ENCODE results near the gene NR2F1-AS1. TPM values are rescaled to one million over a fixed set of nuclear protein-coding genes. Genes with fewer than 3 reads are reported as not detected.

The NR2F1-AS1 gene
- total RNA-seq, 1 donor from 2014 or later: 9.5 TPM

DNA sequence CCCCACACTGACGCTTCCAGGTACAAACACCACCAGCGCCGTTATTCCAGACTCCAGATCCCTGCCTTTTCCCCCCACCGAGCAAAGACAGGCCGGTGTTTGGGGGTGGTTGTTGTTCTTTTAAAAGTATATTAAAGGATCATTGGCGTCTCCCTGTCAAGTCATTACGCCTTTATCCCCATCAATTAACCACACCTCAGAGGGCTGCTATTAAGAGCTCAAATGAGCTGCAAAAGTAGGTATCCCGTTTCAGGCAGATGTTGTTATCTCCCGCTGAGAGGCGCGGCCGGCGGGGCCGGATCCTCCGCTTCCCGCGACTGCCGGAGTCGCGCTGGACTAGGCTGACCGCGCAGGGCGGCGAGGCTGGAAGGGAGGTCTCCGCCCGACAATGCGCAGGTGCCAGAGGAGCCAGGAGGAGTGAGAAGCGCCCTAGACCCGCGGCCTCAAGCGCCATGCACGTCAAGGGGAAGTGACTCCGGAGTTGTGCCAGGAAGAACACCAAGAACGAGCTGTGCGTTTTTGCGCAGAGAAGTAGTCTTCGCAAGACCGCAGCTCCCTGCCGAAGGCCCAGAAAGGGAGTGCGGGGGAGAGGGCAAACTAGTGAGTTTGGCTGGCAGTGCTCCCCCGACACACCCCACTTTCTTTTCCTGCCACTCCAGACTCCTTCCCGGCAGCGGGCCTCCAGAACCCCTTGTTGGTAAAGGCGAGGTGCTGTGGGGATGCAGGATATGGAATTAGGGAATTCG, 8.2 kb downstream of the NR2F1-AS1 start:
- H3K27me3 ChIP-seq (ENCODE audit: control insufficient read depth, insufficient read depth, low read length): peaks cover 2% of the 10 kb centered on the region
- H3K36me3 ChIP-seq (ENCODE audit: control insufficient read depth, insufficient read depth, low read length): no peaks in the 10 kb centered on the region

DNA sequence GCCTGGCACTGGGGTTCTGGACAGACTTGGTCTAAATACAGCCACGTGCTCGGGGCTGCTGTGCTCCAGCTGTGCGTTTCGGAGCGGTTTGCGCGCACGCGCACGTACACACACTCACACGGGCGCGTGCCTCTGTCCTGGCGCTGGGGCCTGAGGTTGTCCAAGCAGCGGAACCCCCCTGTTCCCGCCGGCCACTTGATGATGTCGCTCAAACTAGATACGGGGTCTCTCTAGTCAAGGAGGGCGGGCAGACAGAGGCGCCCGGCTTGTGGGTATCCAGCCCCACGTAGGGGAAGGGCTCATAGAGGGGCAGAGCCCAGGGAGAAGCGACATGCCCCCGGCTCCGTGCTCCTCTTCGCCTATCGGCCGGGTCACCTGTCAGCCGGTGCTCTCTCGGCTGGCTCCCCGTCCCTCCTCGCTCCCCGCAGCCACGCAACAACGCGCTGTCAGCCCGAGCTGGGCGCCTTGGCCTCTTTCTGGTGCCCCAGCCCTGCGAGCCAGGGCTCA, 8.9 kb downstream of the NR2F1-AS1 start:
- H3K27me3 ChIP-seq (ENCODE audit: control insufficient read depth, insufficient read depth, low read length): peaks cover 2% of the 10 kb centered on the region
- H3K36me3 ChIP-seq (ENCODE audit: control insufficient read depth, insufficient read depth, low read length): no peaks in the 10 kb centered on the region
- TF ChIP-seq, protein P1, sequence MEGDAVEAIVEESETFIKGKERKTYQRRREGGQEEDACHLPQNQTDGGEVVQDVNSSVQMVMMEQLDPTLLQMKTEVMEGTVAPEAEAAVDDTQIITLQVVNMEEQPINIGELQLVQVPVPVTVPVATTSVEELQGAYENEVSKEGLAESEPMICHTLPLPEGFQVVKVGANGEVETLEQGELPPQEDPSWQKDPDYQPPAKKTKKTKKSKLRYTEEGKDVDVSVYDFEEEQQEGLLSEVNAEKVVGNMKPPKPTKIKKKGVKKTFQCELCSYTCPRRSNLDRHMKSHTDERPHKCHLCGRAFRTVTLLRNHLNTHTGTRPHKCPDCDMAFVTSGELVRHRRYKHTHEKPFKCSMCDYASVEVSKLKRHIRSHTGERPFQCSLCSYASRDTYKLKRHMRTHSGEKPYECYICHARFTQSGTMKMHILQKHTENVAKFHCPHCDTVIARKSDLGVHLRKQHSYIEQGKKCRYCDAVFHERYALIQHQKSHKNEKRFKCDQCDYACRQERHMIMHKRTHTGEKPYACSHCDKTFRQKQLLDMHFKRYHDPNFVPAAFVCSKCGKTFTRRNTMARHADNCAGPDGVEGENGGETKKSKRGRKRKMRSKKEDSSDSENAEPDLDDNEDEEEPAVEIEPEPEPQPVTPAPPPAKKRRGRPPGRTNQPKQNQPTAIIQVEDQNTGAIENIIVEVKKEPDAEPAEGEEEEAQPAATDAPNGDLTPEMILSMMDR (IDR thresholded peaks at IDR 0.05; ENCODE audit: insufficient read depth, low read length, poor library complexity, severe bottlenecking): no peak
- DNase-seq (ENCODE audit: low read depth): no peak
- peak overlapping the region; percentile 34 for H3K4me3 ChIP-seq (ENCODE audit: low read depth, low read length)

More for the DNA sequence above, 8.2 kb downstream of the NR2F1-AS1 start:
- peak overlapping the region; percentile 34 for H3K4me3 ChIP-seq (ENCODE audit: low read depth, low read length)
- TF ChIP-seq, protein P1 (IDR thresholded peaks at IDR 0.05; ENCODE audit: insufficient read depth, low read length, poor library complexity, severe bottlenecking): no peak
- no peak for DNase-seq (ENCODE audit: low read depth)

DNA sequence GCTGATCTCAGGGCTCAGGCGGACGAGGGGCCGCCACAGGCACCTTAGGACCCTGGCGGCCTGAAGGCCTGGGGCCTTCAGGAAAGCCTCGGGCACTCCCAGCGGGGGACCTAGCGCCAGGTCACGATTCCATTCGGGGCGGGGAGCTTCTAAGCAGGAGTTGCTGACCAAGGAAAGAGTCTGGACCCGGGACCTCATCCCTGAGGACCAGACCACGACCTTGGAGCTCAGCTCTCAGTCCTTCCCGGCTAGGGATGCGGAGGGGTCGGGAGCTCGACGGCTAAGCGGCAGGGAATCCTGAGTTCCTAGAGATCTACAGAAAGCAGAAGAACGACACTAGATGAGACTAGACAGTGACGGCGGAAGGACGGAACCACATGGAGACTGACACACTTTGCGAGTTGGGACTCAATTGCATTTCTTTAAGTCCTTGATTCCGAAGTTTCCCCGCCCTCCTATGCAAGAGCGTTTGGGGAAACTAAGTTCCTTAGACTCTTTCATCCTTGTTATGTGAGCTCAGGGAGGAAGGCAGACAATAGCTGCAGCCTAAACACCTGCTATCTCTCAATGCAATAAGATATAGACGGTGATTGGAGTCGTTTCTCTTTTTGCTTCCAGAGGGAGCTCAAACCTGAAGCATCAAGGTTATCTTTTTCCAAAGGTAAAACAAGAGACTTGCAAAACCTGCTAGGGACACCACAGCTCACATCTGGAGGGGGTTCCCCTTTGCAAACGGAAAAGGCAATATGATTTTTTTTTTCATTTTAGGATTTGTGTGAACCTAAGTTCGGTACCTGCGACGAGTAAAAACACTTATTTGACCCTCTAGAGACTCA, 9.7 kb downstream of the NR2F1-AS1 start:
- TF ChIP-seq, protein P1 (IDR thresholded peaks at IDR 0.05; ENCODE audit: insufficient read depth, low read length, poor library complexity, severe bottlenecking): no peak
- DNase-seq (ENCODE audit: low read depth): no peak
- no peak overlapping the region for H3K4me3 ChIP-seq (ENCODE audit: low read depth, low read length)
- no peaks in the 10 kb centered on the region for H3K36me3 ChIP-seq (ENCODE audit: control insufficient read depth, insufficient read depth, low read length)
- H3K27me3 ChIP-seq (ENCODE audit: control insufficient read depth, insufficient read depth, low read length): peaks cover 2% of the 10 kb centered on the region

DNA sequence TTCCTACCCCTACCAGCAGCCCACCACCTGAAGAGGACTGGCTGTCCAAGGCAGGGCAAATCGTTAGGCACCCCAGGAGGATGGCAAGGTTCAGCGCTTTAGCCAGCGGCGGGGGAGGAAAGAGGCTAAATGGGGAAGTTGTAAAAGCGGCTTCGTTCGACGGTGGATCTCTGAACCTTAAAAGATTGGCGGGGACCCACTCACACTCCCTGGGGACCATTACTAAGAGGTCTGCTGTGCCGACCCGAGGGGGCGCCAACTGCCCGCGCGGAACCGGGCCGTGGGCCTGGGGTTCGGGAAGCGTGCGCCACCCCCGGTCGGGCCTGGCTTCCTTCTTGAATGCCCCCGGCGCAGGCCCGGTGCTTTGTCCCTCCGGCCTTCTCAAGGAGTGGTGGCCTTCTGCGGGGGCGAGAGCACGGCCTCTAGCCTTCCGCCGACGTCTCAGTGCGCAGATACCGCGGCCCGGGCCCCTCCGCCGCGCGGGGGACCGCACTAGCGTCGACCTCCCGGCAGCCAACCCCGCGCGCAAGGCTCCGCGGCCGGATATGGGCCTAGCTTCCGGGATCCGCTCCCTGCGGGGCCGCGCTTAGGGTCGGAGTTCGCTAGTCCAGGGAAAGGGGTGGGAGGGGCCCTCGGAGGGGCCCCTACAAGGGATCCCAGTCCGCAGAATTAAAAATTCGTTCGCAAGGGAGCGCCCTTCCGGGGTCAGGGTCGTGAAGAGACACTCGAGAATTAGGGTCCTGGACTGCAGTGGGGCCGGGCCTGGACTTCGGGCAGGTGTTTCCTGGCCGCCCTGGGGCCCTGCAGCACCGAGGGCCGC, 10.5 kb downstream of the NR2F1-AS1 start:
- Histone ChIP-seq H3K36me3 (ENCODE audit: control insufficient read depth, insufficient read depth, low read length) (no peaks in the 10 kb centered on the region), H3K27me3 (ENCODE audit: control insufficient read depth, insufficient read depth, low read length) (peaks cover 2% of the 10 kb centered on the region), H3K4me3 (ENCODE audit: low read depth, low read length) (no peak overlapping the region)
- TF ChIP-seq, protein P1 (IDR thresholded peaks at IDR 0.05; ENCODE audit: insufficient read depth, low read length, poor library complexity, severe bottlenecking): no peak
- no peak for DNase-seq (ENCODE audit: low read depth)

DNA sequence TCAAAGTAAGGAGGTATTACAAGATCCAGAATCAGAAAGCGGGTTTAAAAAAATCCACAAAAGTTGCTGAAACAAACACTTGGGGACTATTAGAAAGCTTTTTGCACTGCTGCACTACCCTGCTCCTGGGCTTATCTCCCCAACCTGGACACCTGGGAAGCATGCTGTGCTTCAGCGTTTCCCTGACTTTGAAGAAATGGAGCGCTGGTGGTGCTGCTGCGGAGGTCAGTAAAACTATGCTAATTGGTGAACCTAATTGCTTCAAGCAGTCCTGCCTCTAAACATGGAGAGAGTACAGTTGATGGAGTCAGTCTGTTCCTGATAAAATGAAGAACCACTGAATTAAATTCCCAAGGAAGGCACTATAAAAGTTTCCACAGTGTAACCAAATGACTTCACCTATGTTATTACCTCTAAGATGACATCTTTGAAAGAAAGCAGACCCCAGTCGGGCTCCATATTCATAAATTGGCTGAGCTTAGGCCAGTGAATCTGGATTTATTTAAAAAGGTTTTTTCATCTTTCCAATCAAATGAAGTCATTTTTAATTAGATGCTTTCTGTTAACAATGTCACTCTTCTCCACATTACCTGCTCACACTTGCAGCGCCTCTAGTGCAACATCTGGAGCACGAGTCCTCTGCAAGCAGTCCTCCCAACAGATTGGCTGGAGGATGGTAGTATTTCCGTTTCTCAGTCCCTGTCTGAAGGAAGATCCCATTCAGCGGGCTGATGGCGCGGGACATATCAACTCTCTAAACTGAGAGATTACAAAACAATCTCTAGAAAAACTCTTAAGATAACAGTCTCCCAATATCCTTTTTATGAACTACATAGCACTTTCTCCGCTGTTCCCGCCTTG, 11.5 kb downstream of the NR2F1-AS1 start:
- Histone ChIP-seq H3K4me3 (ENCODE audit: low read depth, low read length) (no peak overlapping the region), H3K36me3 (ENCODE audit: control insufficient read depth, insufficient read depth, low read length) (no peaks in the 10 kb centered on the region), H3K27me3 (ENCODE audit: control insufficient read depth, insufficient read depth, low read length) (peaks cover 2% of the 10 kb centered on the region)
- TF ChIP-seq, protein P1 (IDR thresholded peaks at IDR 0.05; ENCODE audit: insufficient read depth, low read length, poor library complexity, severe bottlenecking): no peak
- no peak for DNase-seq (ENCODE audit: low read depth)

All from kidney epithelial cell (primary cell).